HepG2 (cell line): Measurements from ENCODE around the gene GPR62. TPM values are rescaled to one million over a fixed set of nuclear protein-coding genes. Genes with fewer than 3 reads are reported as not detected.

Source experiments
- ATAC-seq: fragments of 200-7000 bp; cut with Tn5 transposase; 3 replicates; pipeline ENCODE4 v1.9.1; 2020; ENCODE audit warnings: mild to moderate bottlenecking, moderate library complexity
- BruUV-seq: library from RNA; stranded (reverse); fragments of 400-500 nt; replicated peaks from 2 replicates; lab custom pipeline; 2021; lab: Mats Ljungman, UMichigan
- CTCF ChIA-PET: fragments of 300-600 bp; formaldehyde crosslinking; extraction: SDS; loops from one replicate; lab custom pipeline; 2021; ENCODE audit warnings: low total read pairs, inconsistent platforms, low intra/inter-chr PET ratio; lab: Yijun Ruan, JAX
- POLR2A ChIA-PET: fragments of 350-600 bp; sonication (Branson Sonifier 250); formaldehyde crosslinking; loops from one replicate; lab custom pipeline; 2020; ENCODE audit warnings: antibody characterized with exemption, inconsistent platforms; lab: Yijun Ruan, JAX
- DNase-seq: peaks from one replicate; pipeline ENCODE4 v3.0.0-alpha.2; 2015; ENCODE audit warnings: low spot score
- FAIRE-seq: peaks from 3 replicates; lab custom pipeline; 2011; peaks lifted over from hg19 to GRCh38; lab: Jason Lieb, UNC
- H2AFZ ChIP-seq: one replicate; pipeline ENCODE4 v1.6.1; 2011; ENCODE audit warnings: low read length, inconsistent platforms
- H3K27ac ChIP-seq: fragments of 300-600 bp; 3 replicates; pipeline ENCODE4 v1.8.0; 2011; ENCODE audit warnings: mixed run types, mild to moderate bottlenecking, mixed read lengths, low read length, inconsistent platforms; ENCODE audit not compliant: insufficient read depth; ENCODE audit errors: extremely low read length
- H3K27me3 ChIP-seq, 2 experiments: fragments of 200-600 bp in 1 of 2; 2 replicates in 1 of 2; 3 replicates in 1 of 2; pipeline versions ENCODE4 v1.6.0 to v1.8.0; 2011; ENCODE audit warnings: low read length in 2 of 2, mild to moderate bottlenecking in 2 of 2, moderate library complexity in 2 of 2, inconsistent platforms in 1 of 2; ENCODE audit not compliant: insufficient read depth in 2 of 2, control insufficient read depth in 1 of 2
- H3K36me3 ChIP-seq, 2 experiments: fragments of 200-600 bp in 1 of 2; replicated peaks in 1 of 2; 2 replicates in 1 of 2; 3 replicates in 1 of 2; pipeline versions ENCODE4 v1.5.1 to v1.8.0; 2011; ENCODE audit warnings: low read length in 2 of 2, inconsistent platforms in 1 of 2; ENCODE audit not compliant: insufficient read depth in 2 of 2, control insufficient read depth in 1 of 2
- H3K4me1 ChIP-seq: 2 replicates; pipeline ENCODE4 v1.5.1; 2012; ENCODE audit warnings: low read length, inconsistent platforms; ENCODE audit not compliant: insufficient read depth
- H3K4me2 ChIP-seq: 2 replicates; pipeline ENCODE4 v1.6.0; 2011; ENCODE audit warnings: low read depth, low read length, inconsistent platforms
- H3K4me3 ChIP-seq, 3 experiments: fragments of 200-600 bp in 1 of 3; sonication (generic), shearing (Covaris generic) in 1 of 3; replicated peaks in 1 of 3; 2 replicates each; pipeline ENCODE4 v1.5.1; 2011 to 2016; ENCODE audit warnings: low read length in 3 of 3, inconsistent platforms in 2 of 3, low read depth in 2 of 3, mild to moderate bottlenecking in 2 of 3, control low read depth in 1 of 3, mixed read lengths in 1 of 3; ENCODE audit not compliant: insufficient read depth in 1 of 3
- H3K79me2 ChIP-seq: one replicate; pipeline ENCODE4 v1.6.1; 2011; ENCODE audit warnings: low read length, inconsistent platforms; ENCODE audit not compliant: insufficient read depth
- H3K9ac ChIP-seq: 2 replicates; pipeline ENCODE4 v1.6.0; 2011; ENCODE audit warnings: mild to moderate bottlenecking, low read depth, low read length, inconsistent platforms; ENCODE audit not compliant: insufficient read depth
- H3K9me3 ChIP-seq: 2 replicates; pipeline ENCODE4 v1.5.1; 2012; ENCODE audit warnings: mild to moderate bottlenecking, low read length
- H4K20me1 ChIP-seq: 2 replicates; pipeline ENCODE4 v1.6.0; 2011; ENCODE audit warnings: inconsistent platforms, mild to moderate bottlenecking, low read length, moderate library complexity; ENCODE audit not compliant: insufficient read depth
- CTCF ChIP-seq: sonication (generic); formaldehyde crosslinking; IDR thresholded peaks from 2 replicates; pipeline ENCODE4 v1.5.0; 2020; ENCODE audit warnings: mild to moderate bottlenecking, missing genetic modification reagents, moderate library complexity
- IKZF5 ChIP-seq: IDR thresholded peaks from 2 replicates; pipeline ENCODE4 v1.6.1; 2018; ENCODE audit warnings: missing genetic modification reagents, mild to moderate bottlenecking, missing compliant biosample characterization
- PCBP2 ChIP-seq: fragments of 200-400 bp; formaldehyde crosslinking; optimal IDR thresholded peaks from 2 replicates; pipeline ENCODE3; 2018; ENCODE audit warnings: low read length, low read depth; ENCODE audit not compliant: poor library complexity, severe bottlenecking
- PITX1 ChIP-seq: sonication (generic); formaldehyde crosslinking; IDR thresholded peaks from 2 replicates; pipeline ENCODE4 v1.5.1; 2020; ENCODE audit warnings: mild to moderate bottlenecking, missing genetic modification reagents
- RARG ChIP-seq: sonication (generic); formaldehyde crosslinking; IDR thresholded peaks from 2 replicates; pipeline ENCODE4 v1.4.0; 2020; ENCODE audit warnings: low read depth, mild to moderate bottlenecking, missing genetic modification reagents
- RBFOX2 ChIP-seq: fragments of 200-400 bp; formaldehyde crosslinking; IDR thresholded peaks from 2 replicates; pipeline ENCODE4 v1.6.1; 2017; ENCODE audit warnings: low read depth, mild to moderate bottlenecking, low read length
- RBM22 ChIP-seq: fragments of 200-400 bp; formaldehyde crosslinking; optimal IDR thresholded peaks from 2 replicates; pipeline ENCODE3; 2017; ENCODE audit warnings: mild to moderate bottlenecking, low read length, moderate library complexity
- ZNF768 ChIP-seq: sonication (generic); formaldehyde crosslinking; IDR thresholded peaks from 2 replicates; pipeline ENCODE4 v1.4.0; 2020; ENCODE audit warnings: missing genetic modification reagents
- ZSCAN20 ChIP-seq: sonication (generic); formaldehyde crosslinking; IDR thresholded peaks from 2 replicates; pipeline ENCODE4 v1.4.0; 2020; ENCODE audit warnings: missing genetic modification reagents, mild to moderate bottlenecking, borderline replicate concordance
- WGBS: methylation state at CpG from one replicate; pipeline ENCODE4 v1.1.6; 2017; ENCODE audit warnings: low lambda C conversion rate; 5-methylcytosine and 5-hydroxymethylcytosine counted together
- in situ Hi-C: cut with HindIII; loops from 2 replicates; pipeline ENCODE4 v1.10.0; 2017; ENCODE audit warnings: low pct_unique_long_range_greater_than_20kb; ENCODE audit not compliant: extremely low pct_ligation_motif_present
- intact Hi-C: fragments of 100-400 bp; cut with micrococcal nuclease; formaldehyde crosslinking; loops from one replicate; pipeline ENCODE4 v1.10.0; 2022; ENCODE audit not compliant: unreplicated experiment
- polyA plus RNA-seq, 8 experiments: library from polyadenylated mRNA; depleted of rRNA in 3 of 8; stranded (reverse) in 7 of 8; unstranded in 1 of 8; fragments of >200 nt; fragmentation: Illumina TruSeq in 4 of 8; extraction: Trizol in 4 of 8; gene quantifications; 2 replicates each; pipeline versions ENCODE4 v1.2.1 to v1.2.3, GENCODE V29; 2011 to 2016; ENCODE audit warnings: low read depth in 4 of 8, missing spikeins in 1 of 8, mixed read lengths in 1 of 8; ENCODE audit not compliant: insufficient read depth in 1 of 8
- total RNA-seq, 5 experiments: library from RNA; depleted of rRNA; stranded (reverse); fragments of >200 nt; fragmentation: Illumina TruSeq; extraction: Trizol; gene quantifications; 2 replicates each; pipeline ENCODE4 v1.2.3, GENCODE V29; 2016; ENCODE audit warnings: low read depth in 1 of 5

The GPR62 gene
- total and polyA plus RNA-seq, 2 of the 13 experiments (the other 11 are each of a cell fraction or from before 2014, with no cell fraction given), result not detected

DNA sequence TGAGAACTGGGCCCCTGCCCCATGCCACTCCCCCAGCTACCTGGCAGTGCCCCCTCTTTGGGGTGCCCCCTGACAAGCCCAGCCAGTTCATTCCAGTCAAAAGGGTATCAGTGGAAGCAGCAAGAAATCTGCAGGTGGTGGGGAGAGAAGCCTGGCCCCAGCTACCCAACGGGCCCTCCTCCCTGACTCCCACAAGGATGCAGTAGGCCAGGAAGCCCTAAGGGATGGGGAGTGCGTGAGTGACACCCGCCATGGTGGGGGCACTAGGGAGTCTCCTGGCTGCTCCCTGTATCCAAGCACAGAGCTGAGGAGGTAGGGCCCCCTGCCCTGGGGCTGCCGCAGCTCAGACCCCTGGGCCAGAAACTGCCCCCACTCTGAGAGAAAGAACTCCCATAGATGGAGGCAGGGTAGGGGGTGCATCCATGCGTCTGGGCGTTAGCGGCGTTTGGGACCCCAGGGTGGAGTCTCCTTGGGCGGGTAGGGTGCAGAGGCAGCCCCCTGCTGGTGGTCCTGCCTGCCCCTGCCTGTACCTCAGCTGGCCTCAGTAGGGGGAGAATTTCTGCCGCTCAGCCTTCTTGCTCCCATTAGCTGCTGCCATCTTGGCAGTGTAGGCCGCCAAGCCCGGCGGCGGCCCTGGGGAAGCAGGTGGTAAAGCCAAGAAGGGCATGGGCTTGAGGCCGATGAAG is 2.5 kb downstream of the GPR62 start:
- CTCF ChIA-PET, result no interaction called here
- no peaks in the 10 kb centered on the region for H3K79me2 ChIP-seq
- no peak for FAIRE-seq

DNA sequence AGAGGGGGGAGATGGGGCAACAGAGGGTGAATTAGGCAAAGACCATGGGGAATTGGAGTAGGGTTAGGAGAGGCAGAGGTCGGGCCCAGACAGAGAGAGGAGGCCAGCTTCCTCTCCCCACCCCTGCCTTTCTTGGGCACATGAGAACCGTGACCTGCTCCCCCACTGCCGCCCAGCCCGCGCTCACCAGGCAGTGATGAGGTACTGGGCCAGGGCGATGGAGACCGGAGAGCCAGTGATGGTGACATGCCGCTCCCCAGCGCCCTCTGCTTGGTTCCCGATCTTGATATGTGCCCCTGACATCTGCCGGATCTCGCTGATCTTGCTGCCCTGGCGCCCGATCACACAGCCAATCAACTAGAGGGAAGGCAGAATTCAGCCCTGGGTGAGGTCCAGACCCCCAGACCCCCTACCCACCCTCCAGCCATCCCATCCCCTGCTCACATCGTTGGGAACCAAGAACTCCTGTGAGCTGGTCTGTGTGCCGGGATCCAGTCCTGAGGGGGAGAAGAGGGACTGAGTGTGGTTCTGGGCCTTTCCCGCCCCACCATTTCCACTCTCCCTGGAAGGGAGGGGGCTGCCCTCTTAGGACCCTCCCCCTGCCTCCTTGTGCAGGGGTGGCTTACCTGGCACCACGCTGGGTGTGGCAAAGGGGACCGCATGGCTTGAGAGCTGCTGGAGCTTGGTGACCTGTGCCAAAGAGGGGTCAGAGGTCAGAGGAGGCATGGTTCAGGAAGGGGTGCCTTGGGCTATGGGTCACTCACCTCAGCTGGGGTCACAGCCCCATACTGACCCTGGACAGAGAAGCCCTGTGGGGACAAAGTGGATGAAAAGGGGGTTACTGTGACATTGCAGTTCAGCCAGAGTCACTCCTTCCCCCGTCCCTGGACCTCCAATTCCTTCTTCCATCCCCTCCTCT is 3.7 kb downstream of the GPR62 start:
- BruUV-seq, result no TSS peak
- TF ChIP-seq PITX1 (CRISPR knock-in tag) (no peak), IKZF5 (CRISPR knock-in tag) (no peak), ZNF768 (CRISPR knock-in tag) (no peak), RBM22 (peak; percentile 30), CTCF (no peak)
- DNase-seq (no peak), ATAC-seq (no peak), FAIRE-seq (no peak)
- H3K4me2 ChIP-seq, result no peak overlapping the region
- no peaks in the 10 kb centered on the region for H3K27me3 ChIP-seq
- POLR2A ChIA-PET, result no interaction called here
- H3K36me3 ChIP-seq, result peaks cover 4 to 19% of the 10 kb centered on the region in 2 experiments; a peak in 4 of 5 replicates
- H3K4me3 ChIP-seq, result no peak overlapping the region
- peaks cover 27% of the 10 kb centered on the region for H3K4me1 ChIP-seq
- in situ Hi-C loops, result no loop called here
- no peak overlapping the region for H3K9ac ChIP-seq
- CTCF ChIA-PET, result no interaction called here
- intact Hi-C loops, result no loop called here
- no peaks in the 10 kb centered on the region for H3K9me3 ChIP-seq
- H3K79me2 ChIP-seq, result no peaks in the 10 kb centered on the region
- no peak overlapping the region for H3K27ac ChIP-seq
- WGBS, result 95% methylated on average over 17 of the region's 20 CpGs
- H4K20me1 ChIP-seq, result no peaks in the 10 kb centered on the region
- no peak overlapping the region for H2AFZ ChIP-seq

More for the DNA sequence above, 2.5 kb downstream of the GPR62 start:
- intact Hi-C loops, result no loop called here
- Histone ChIP-seq H3K36me3 (peaks cover 4 to 19% of the 10 kb centered on the region in 2 experiments; a peak in 4 of 5 replicates), H3K4me1 (peaks cover 15% of the 10 kb centered on the region), H3K27ac (no peak overlapping the region), H3K9ac (no peak overlapping the region), H4K20me1 (no peaks in the 10 kb centered on the region), H3K4me2 (no peak overlapping the region), H3K9me3 (no peaks in the 10 kb centered on the region), H3K4me3 (no peak overlapping the region), H3K27me3 (no peaks in the 10 kb centered on the region), H2AFZ (no peak overlapping the region)
- in situ Hi-C loops, result no loop called here
- ATAC-seq, result no peak
- BruUV-seq, result no TSS peak
- no peak for TF ChIP-seq RBFOX2
- no peak for TF ChIP-seq PCBP2
- TF ChIP-seq ZSCAN20 (CRISPR knock-in tag), result no peak
- TF ChIP-seq RARG (CRISPR knock-in tag), result no peak
- no peak for DNase-seq
- POLR2A ChIA-PET, result interaction anchor here (1.3 kb wide), 2 partner anchors 11 to 16 kb away, joined by 3 to 4 read pairs; partner anchors contain the start of gene ABHD14B
- WGBS, result 99% methylated on average over 14 of the region's 15 CpGs
